HL-60/S4 treated with retinoic acid at 250 ng/mL for 4 days and 3 days (cell line): ENCODE data around the gene AXL.

Source experiments
- in situ Hi-C: fragments of 300-500 bp; cut with MboI; formaldehyde crosslinking; loops from 2 replicates; pipeline ENCODE4 v1.7.0; 2022; ENCODE audit warnings: low sequenced_read_pairs

AXL gene

GRCh38 chr19:41305927-41306793 lies 87.1 kb downstream of the AXL start:
- in situ Hi-C loops, result no loop called here

GRCh38 chr19:41307090-41307875 lies 88.3 kb downstream of the AXL start:
- in situ Hi-C loops, result no loop called here

- in situ Hi-C loops, result no loop called here
These were observed 89.0 kb downstream of the AXL start for GRCh38 chr19:41307954-41308449.

GRCh38 chr19:41308450-41309179 lies 89.6 kb downstream of the AXL start:
- in situ Hi-C loops, result no loop called here

GRCh38 chr19:41309180-41310032 lies 90.4 kb downstream of the AXL start:
- in situ Hi-C loops, result no loop called here

GRCh38 chr19:41310033-41310831 lies 91.2 kb downstream of the AXL start, which contains the start of gene CCDC97:
Gene CCDC97 (plus strand): TSS chr19:41310172. CDS start chr19:41310311, 139 bp downstream.
- in situ Hi-C loops, result no loop called here

- in situ Hi-C loops, result no loop called here
These were observed 92.0 kb downstream of the AXL start for GRCh38 chr19:41311072-41311471.
